IPS-NIHi11 (cell line): ENCODE data around the gene FMNL3.
"Not testable (repeated sequence)": the region's sequence is repeated elsewhere in the genome, so short reads cannot be mapped to it uniquely, and the experiment has no call there.

Experiments used
- DNase-seq: peaks from one replicate; pipeline ENCODE4 v3.0.0; 2012; ENCODE audit warnings: mixed read lengths, low spot score

Gene FMNL3

GRCh38 chr12:49707128-49707811 is at the start of gene FMNL3:
TSS of gene FMNL3 (minus strand) at chr12:49707405. CDS start at chr12:49707180, 225 bp downstream.
- peak; percentile 100 for DNase-seq

GRCh38 chr12:49750996-49751393 is 43.8 kb upstream of the FMNL3 start:
- DNase-seq = no peak

GRCh38 chr12:49750027-49750995 is 43.1 kb upstream of the FMNL3 start:
- DNase-seq = no peak

GRCh38 chr12:49748800-49749199 is 41.6 kb upstream of the FMNL3 start:
- DNase-seq = no peak

GRCh38 chr12:49748306-49748705 is 41.1 kb upstream of the FMNL3 start:
- no peak for DNase-seq

GRCh38 chr12:49744363-49744885 is 37.2 kb upstream of the FMNL3 start:
- DNase-seq = no peak

- DNase-seq = peak; percentile 78
Observed at GRCh38 chr12:49741882-49742620, 34.8 kb upstream of the FMNL3 start.

- peak; percentile 97 for DNase-seq
Observed at GRCh38 chr12:49740930-49741881, 34.0 kb upstream of the FMNL3 start, which contains the start of gene TMBIM6. TSS of gene TMBIM6 (plus strand) at chr12:49741557. CDS start at chr12:49752494, 10,937 bp downstream.

GRCh38 chr12:49740277-49740676 is 33.1 kb upstream of the FMNL3 start:
- DNase-seq = not testable (repeated sequence)

GRCh38 chr12:49738721-49739120 is 31.5 kb upstream of the FMNL3 start:
- not testable (repeated sequence) for DNase-seq

GRCh38 chr12:49734900-49735299 is 27.7 kb upstream of the FMNL3 start:
- not testable (repeated sequence) for DNase-seq

GRCh38 chr12:49733219-49734017 is 26.2 kb upstream of the FMNL3 start:
- peak; percentile 51 for DNase-seq

GRCh38 chr12:49730568-49731101 is 23.4 kb upstream of the FMNL3 start:
- no peak for DNase-seq

- DNase-seq = no peak
Observed at GRCh38 chr12:49730050-49730449, 22.8 kb upstream of the FMNL3 start.

GRCh38 chr12:49728446-49728845 is 21.2 kb upstream of the FMNL3 start:
- no peak for DNase-seq

- not testable (repeated sequence) for DNase-seq
Observed at GRCh38 chr12:49721355-49721754, 14.2 kb upstream of the FMNL3 start.

- no peak for DNase-seq
Observed at GRCh38 chr12:49720214-49720613, 13.0 kb upstream of the FMNL3 start.

GRCh38 chr12:49717800-49718199 is 10.6 kb upstream of the FMNL3 start:
- DNase-seq = not testable (repeated sequence)

- peak; percentile 1 for DNase-seq
Observed at GRCh38 chr12:49716553-49716952, 9.3 kb upstream of the FMNL3 start.

- DNase-seq = not testable (repeated sequence)
Observed at GRCh38 chr12:49713952-49714351, 6.7 kb upstream of the FMNL3 start.
